IMR-90 (cell line): ENCODE measurements around the gene DMAC1. TPM values are rescaled to one million over a fixed set of nuclear protein-coding genes. Genes with fewer than 3 reads are reported as not detected.

Experiments
- ATAC-seq: fragments of 200-7000 bp; cut with Tn5 transposase; 2 replicates; pipeline ENCODE4 v1.9.1; 2020; ENCODE audit warnings: low read depth, mild to moderate bottlenecking, moderate library complexity
- Bru-seq: library from RNA; stranded (reverse); fragments of 400-500 nt; gene quantifications from one replicate; lab custom pipeline; 2021; lab: Mats Ljungman, UMichigan
- BruChase-seq, 2 experiments: library from RNA; stranded (reverse); fragments of 400-500 nt; gene quantifications; one replicate each; lab custom pipeline; 2021; lab: Mats Ljungman, UMichigan
- BruUV-seq: library from RNA; stranded (reverse); fragments of 400-500 nt; replicated peaks from 2 replicates; lab custom pipeline; 2021; lab: Mats Ljungman, UMichigan
- CTCF ChIA-PET: fragments of 300-600 bp; formaldehyde crosslinking; extraction: SDS; loops from one replicate; lab custom pipeline; 2021; ENCODE audit warnings: antibody characterized with exemption; lab: Yijun Ruan, JAX
- POLR2A ChIA-PET: fragments of 300-600 bp; sonication (Branson Sonifier 250); formaldehyde crosslinking; loops from one replicate; lab custom pipeline; 2022; ENCODE audit warnings: antibody characterized with exemption; ENCODE audit not compliant: unreplicated experiment; lab: Charles Lee
- DNase-seq: peaks from one replicate; pipeline ENCODE4 v3.0.0; 2013
- H2AFZ ChIP-seq: replicated peaks from 2 replicates; pipeline ENCODE3; 2013; ENCODE audit warnings: low read length, mild to moderate bottlenecking; ENCODE audit not compliant: poor library complexity
- H2AK5ac ChIP-seq: 2 replicates; pipeline ENCODE4 v1.6.1; 2013; ENCODE audit warnings: low read depth, low read length, inconsistent platforms
- H2AK9ac ChIP-seq: replicated peaks from 2 replicates; pipeline ENCODE3; 2013; ENCODE audit warnings: mild to moderate bottlenecking, low read depth, low read length, moderate library complexity; ENCODE audit not compliant: poor library complexity
- H2BK120ac ChIP-seq: 2 replicates; pipeline ENCODE4 v1.6.1; 2013; ENCODE audit warnings: low read depth, low read length, inconsistent platforms
- H2BK15ac ChIP-seq: 3 replicates; pipeline ENCODE4 v1.6.1; 2013; ENCODE audit warnings: low read depth, low read length, inconsistent platforms
- H2BK20ac ChIP-seq: 2 replicates; pipeline ENCODE4 v1.6.1; 2013; ENCODE audit warnings: low read depth, mild to moderate bottlenecking, inconsistent platforms, low read length, moderate library complexity
- H2BK5ac ChIP-seq: 2 replicates; pipeline ENCODE4 v1.6.1; 2013; ENCODE audit warnings: mild to moderate bottlenecking, low read depth, low read length, inconsistent platforms; ENCODE audit not compliant: poor library complexity, severe bottlenecking
- H3K14ac ChIP-seq: replicated peaks from 2 replicates; pipeline ENCODE4 v1.6.1; 2013; ENCODE audit warnings: low read depth, low read length, inconsistent platforms
- H3K18ac ChIP-seq: 2 replicates; pipeline ENCODE4 v1.6.1; 2013; ENCODE audit warnings: low read depth, low read length, control low read depth
- H3K23ac ChIP-seq: 2 replicates; pipeline ENCODE4 v1.6.1; 2013; ENCODE audit warnings: low read depth, low read length, inconsistent platforms
- H3K27ac ChIP-seq: 2 replicates; pipeline ENCODE4 v1.5.1; 2013; ENCODE audit warnings: mild to moderate bottlenecking, control low read depth, low read length; ENCODE audit not compliant: insufficient read depth
- H3K27me3 ChIP-seq: 2 replicates; pipeline ENCODE4 v1.6.1; 2013; ENCODE audit warnings: low read length; ENCODE audit not compliant: control insufficient read depth, insufficient read depth
- H3K36me3 ChIP-seq: 2 replicates; pipeline ENCODE4 v1.6.1; 2013; ENCODE audit warnings: low read length, mixed read lengths; ENCODE audit not compliant: control insufficient read depth, insufficient read depth
- H3K4ac ChIP-seq: 2 replicates; pipeline ENCODE4 v1.6.1; 2013; ENCODE audit warnings: low read depth, low read length, inconsistent platforms
- H3K4me1 ChIP-seq: 2 replicates; pipeline ENCODE4 v1.6.1; 2013; ENCODE audit warnings: low read length, mixed read lengths; ENCODE audit not compliant: control insufficient read depth, insufficient read depth
- H3K4me2 ChIP-seq: 2 replicates; pipeline ENCODE4 v1.6.1; 2013; ENCODE audit warnings: low read depth, mild to moderate bottlenecking, control low read depth, low read length, moderate library complexity
- H3K4me3 ChIP-seq: 2 replicates; pipeline ENCODE4 v1.5.1; 2013; ENCODE audit warnings: low read depth, mild to moderate bottlenecking, control low read depth, low read length, moderate library complexity; ENCODE audit not compliant: insufficient read depth
- H3K56ac ChIP-seq: 2 replicates; pipeline ENCODE4 v1.6.1; 2013; ENCODE audit warnings: low read length, inconsistent platforms; ENCODE audit not compliant: insufficient read depth; ENCODE audit errors: extremely low read depth
- H3K79me1 ChIP-seq, 2 experiments: 2 replicates each; pipeline ENCODE4 v1.6.1; 2013; ENCODE audit warnings: low read length in 2 of 2, inconsistent platforms in 1 of 2, low read depth in 1 of 2
- H3K9ac ChIP-seq: 2 replicates; pipeline ENCODE4 v1.6.1; 2013; ENCODE audit warnings: low read depth, low read length, control low read depth
- H3K9me1 ChIP-seq: 2 replicates; pipeline ENCODE4 v1.6.1; 2013; ENCODE audit warnings: low read length, inconsistent platforms; ENCODE audit not compliant: insufficient read depth
- H3K9me3 ChIP-seq: 2 replicates; pipeline ENCODE4 v1.6.1; 2013; ENCODE audit warnings: low read length; ENCODE audit not compliant: control insufficient read depth, insufficient read depth
- H4K20me1 ChIP-seq: 2 replicates; pipeline ENCODE4 v1.6.1; 2013; ENCODE audit warnings: low read length, inconsistent platforms; ENCODE audit not compliant: insufficient read depth
- H4K5ac ChIP-seq: 2 replicates; pipeline ENCODE4 v1.6.1; 2013; ENCODE audit warnings: mild to moderate bottlenecking, low read depth, low read length, control low read depth
- H4K8ac ChIP-seq, 2 experiments: 2 replicates each; pipeline ENCODE4 v1.6.1; 2013; ENCODE audit warnings: low read depth in 2 of 2, low read length in 2 of 2, control low read depth in 1 of 2, inconsistent platforms in 1 of 2
- H4K91ac ChIP-seq: 2 replicates; pipeline ENCODE4 v1.6.1; 2013; ENCODE audit warnings: low read depth, low read length, inconsistent platforms; ENCODE audit not compliant: insufficient read depth
- BHLHE40 ChIP-seq: fragments of 150-350 bp; IDR thresholded peaks from 2 replicates; pipeline ENCODE4 v1.6.1; 2016; ENCODE audit warnings: mild to moderate bottlenecking, low read depth, low read length
- CEBPB ChIP-seq: IDR thresholded peaks from 2 replicates; pipeline ENCODE4 v1.6.1; 2012; ENCODE audit warnings: low read depth, low read length, improper control_type of control experiment
- CHD1 ChIP-seq: IDR thresholded peaks from 2 replicates; pipeline ENCODE4 v1.6.1; 2012; ENCODE audit warnings: low read depth, low read length, improper control_type of control experiment
- FOS ChIP-seq: fragments of 150-350 bp; IDR thresholded peaks from 2 replicates; pipeline ENCODE4 v1.6.1; 2016; ENCODE audit warnings: low read depth, low read length
- MAFK ChIP-seq: IDR thresholded peaks from 2 replicates; pipeline ENCODE4 v1.6.1; 2012; ENCODE audit warnings: low read depth, low read length, improper control_type of control experiment
- MXI1 ChIP-seq: IDR thresholded peaks from 2 replicates; pipeline ENCODE4 v1.6.1; 2012; ENCODE audit warnings: low read depth, mild to moderate bottlenecking, low read length, moderate library complexity, borderline replicate concordance
- NFE2L2 ChIP-seq: fragments of 150-350 bp; IDR thresholded peaks from 2 replicates; pipeline ENCODE4 v1.6.1; 2016; ENCODE audit warnings: low read depth, mild to moderate bottlenecking, low read length
- POLR2A ChIP-seq: IDR thresholded peaks from 2 replicates; pipeline ENCODE4 v1.6.1; 2012; ENCODE audit warnings: mild to moderate bottlenecking, low read depth, low read length
- RAD21 ChIP-seq: IDR thresholded peaks from 2 replicates; pipeline ENCODE4 v1.6.1; 2012; ENCODE audit warnings: low read length, improper control_type of control experiment
- RCOR1 ChIP-seq: IDR thresholded peaks from 2 replicates; pipeline ENCODE4 v1.6.1; 2012; ENCODE audit warnings: mild to moderate bottlenecking, low read length, improper control_type of control experiment; ENCODE audit not compliant: insufficient replicate concordance
- RFX5 ChIP-seq: IDR thresholded peaks from 2 replicates; pipeline ENCODE4 v1.8.0; 2012; ENCODE audit warnings: low read depth, mild to moderate bottlenecking, low read length, moderate library complexity
- SMC3 ChIP-seq: fragments of 150-350 bp; IDR thresholded peaks from 2 replicates; pipeline ENCODE4 v1.6.1; 2016; ENCODE audit warnings: low read depth, mild to moderate bottlenecking, antibody characterized with exemption, low read length, moderate library complexity
- WGBS, 2 experiments: methylation state at CpG; one replicate each; pipeline versions ENCODE4 v1.1.5 to v1.1.7; 2013; ENCODE audit warnings: missing lambda C conversion rate in 2 of 2; ENCODE audit not compliant: insufficient read length in 1 of 2; ENCODE audit errors: extremely low coverage in 2 of 2; 5-methylcytosine and 5-hydroxymethylcytosine counted together
- dilution Hi-C: fragments of 300-500 bp; cut with HindIII; formaldehyde crosslinking; loops from one replicate; pipeline ENCODE4 v1.14.3; 2018; ENCODE audit warnings: low sequenced_read_pairs; ENCODE audit not compliant: unreplicated experiment
- in situ Hi-C: fragments of 300-500 bp; cut with MboI; formaldehyde crosslinking; loops from 3 replicates; pipeline ENCODE4 v1.14.3; 2019; ENCODE audit warnings: low sequenced_read_pairs, inconsistent platforms, mixed read lengths
- intact Hi-C: fragments of 100-400 bp; cut with micrococcal nuclease; formaldehyde crosslinking; loops from 2 replicates; pipeline ENCODE4 v1.10.0; 2022
- long read RNA-seq: library from polyadenylated mRNA; unstranded; transcript quantifications from one replicate; pipeline ENCODE4 v2.0.0, GENCODE V29; 2021; ENCODE audit not compliant: unreplicated experiment
- polyA plus RNA-seq, 3 experiments: library from polyadenylated mRNA; depleted of rRNA; stranded (reverse); fragments of >200 nt; gene quantifications; 2 replicates each; pipeline ENCODE4 v1.2.3, GENCODE V29; 2012; ENCODE audit warnings: low replicate concordance in 1 of 3
- total RNA-seq: library from RNA; depleted of rRNA; stranded (reverse); fragments of >200 nt; gene quantifications from 2 replicates; pipeline ENCODE4 v1.2.3, GENCODE V29; 2012; rRNA removed
- TF ChIP-seq, protein P1 (sequence below): fragments of 150-350 bp; IDR thresholded peaks from 2 replicates; pipeline ENCODE4 v1.6.1; 2017; ENCODE audit warnings: mild to moderate bottlenecking, antibody characterized with exemption, low read length, low read depth
- TF ChIP-seq, protein P2 (sequence below): fragments of 150-350 bp; IDR thresholded peaks from 2 replicates; pipeline ENCODE4 v1.6.1; 2016; ENCODE audit warnings: low read depth, mild to moderate bottlenecking, low read length, moderate library complexity, borderline replicate concordance

Gene DMAC1, protein sequence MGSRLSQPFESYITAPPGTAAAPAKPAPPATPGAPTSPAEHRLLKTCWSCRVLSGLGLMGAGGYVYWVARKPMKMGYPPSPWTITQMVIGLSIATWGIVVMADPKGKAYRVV
- total RNA-seq (8.1 and 9.4 TPM in 2 replicates), polyA plus RNA-seq (2012; rRNA removed) (14.5 and 19.5 TPM in 2 replicates), Bru-seq, nascent RNA (percentile 60 among the genes with signal in this experiment), BruChase-seq, experiment 1, labeled RNA remaining after a 6-hour chase (percentile 62 among the genes with signal in this experiment), BruChase-seq, experiment 2, labeled RNA remaining after a 2-hour chase (percentile 48 among the genes with signal in this experiment)
- 17.0 and 23.4 TPM in 2 replicates for polyA plus RNA-seq (2012; cell fraction: cytosol; rRNA removed)
- polyA plus RNA-seq (2012; cell fraction: nucleus; rRNA removed; ENCODE audit: low replicate concordance) = 4.4 and 5.5 TPM in 2 replicates
- long read RNA-seq, transcript DMAC1-201 (2 exons, 2,755 nt) = major isoform, 28 of 42 reads
- long read RNA-seq, partial matches to known transcripts = 8 of 42 reads
- long read RNA-seq, other reads (novel, unspliced or antisense) = 6 of 42 reads

DNA sequence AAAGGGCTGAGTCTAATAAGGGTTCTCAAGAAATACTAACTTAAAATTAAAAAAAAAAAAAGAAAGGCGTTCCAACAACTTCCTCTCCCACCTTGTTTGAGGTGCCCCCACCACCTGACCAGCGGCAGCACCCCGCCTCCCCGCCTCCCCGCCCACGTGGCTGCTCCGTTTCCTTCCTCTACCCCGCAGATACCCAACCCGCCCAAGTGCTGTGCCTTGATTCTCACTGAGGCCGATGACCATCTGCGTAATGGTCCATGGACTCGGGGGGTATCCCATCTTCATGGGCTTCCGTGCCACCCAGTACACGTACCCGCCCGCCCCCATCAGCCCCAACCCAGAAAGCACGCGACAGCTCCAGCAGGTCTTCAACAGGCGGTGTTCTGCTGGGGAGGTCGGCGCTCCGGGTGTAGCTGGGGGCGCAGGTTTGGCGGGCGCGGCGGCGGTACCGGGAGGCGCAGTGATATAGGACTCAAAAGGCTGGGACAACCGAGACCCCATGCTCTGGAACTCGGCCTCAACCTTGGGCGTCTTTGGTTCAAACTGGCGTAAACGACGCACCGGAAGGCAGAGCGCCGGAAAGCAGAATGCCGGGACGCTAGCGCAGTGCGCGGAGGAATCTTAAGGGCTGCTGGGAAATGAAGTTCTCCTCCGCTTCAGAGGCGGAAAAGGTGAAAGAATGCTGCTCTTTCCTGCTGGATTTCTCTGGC lies at the start of gene DMAC1:
TSS of gene DMAC1 (minus strand) at position 545 of the 710 bp plus-strand sequence. CDS start at position 501, 44 bp downstream.
- peak within 1 kb of the TSS; percentile 74 for H3K4ac ChIP-seq
- ChIA-PET POLR2A (interaction anchor here (0.6 kb wide), 2 partner anchors 14 to 732 kb away, joined by 4 to 7 read pairs; no protein-coding TSS in a partner anchor), CTCF (no interaction called here)
- H2AFZ ChIP-seq = peak within 1 kb of the TSS; percentile 98
- peak within 1 kb of the TSS; percentile 84 for H2AK9ac ChIP-seq
- in situ Hi-C loops (no loop called here), intact Hi-C loops (loop anchor here (10.0 kb wide), 1 partner anchor 745 kb away; no protein-coding TSS in a partner anchor), dilution Hi-C loops (no loop called here)
- no peak within 1 kb of the TSS for H2AK5ac ChIP-seq
- H3K36me3 ChIP-seq = peaks cover 9% of the 10 kb centered on the region
- peak within 1 kb of the TSS; percentile 82 to 87 for H4K8ac ChIP-seq
- peak within 1 kb of the TSS; percentile 37; the same call in 1 of the 2 replicates for H4K91ac ChIP-seq
- H3K4me1 ChIP-seq = peaks cover 4% of the 10 kb centered on the region; the same call in 1 of the 2 replicates
- no TSS peak for BruUV-seq
- WGBS, 2 experiments = 0% methylated on average over 27 of the region's 46 CpGs; no CpG with 5 or more reads in 1 of the 2 experiments
- H3K9me3 ChIP-seq = no peaks in the 10 kb centered on the region
- H4K20me1 ChIP-seq = no peaks in the 10 kb centered on the region
- no peak within 1 kb of the TSS; the same call in 1 of the 2 replicates for H3K56ac ChIP-seq
- H3K4me2 ChIP-seq = peak within 1 kb of the TSS; percentile 98
- H2BK5ac ChIP-seq = peak within 1 kb of the TSS; percentile 48
- no peaks in the 10 kb centered on the region for H3K9me1 ChIP-seq
- peak within 1 kb of the TSS; percentile 78 for H3K27ac ChIP-seq
- no peaks in the 10 kb centered on the region for H3K27me3 ChIP-seq
- 0 out of 2 replicates have a peak within 1 kb of the TSS, but pooled peaks have one; percentile 3 for H3K23ac ChIP-seq
- no peak within 1 kb of the TSS for H2BK20ac ChIP-seq
- H3K14ac ChIP-seq = peak within 1 kb of the TSS; percentile 53; the same call in 1 of the 2 replicates
- peak within 1 kb of the TSS; percentile 79 for H3K4me3 ChIP-seq
- H4K5ac ChIP-seq = peak within 1 kb of the TSS; percentile 87
- H3K79me1 ChIP-seq = peaks cover 6 to 7% of the 10 kb centered on the region in 2 experiments; a peak in 3 of 4 replicates
- H3K18ac ChIP-seq = peak within 1 kb of the TSS; percentile 47; the same call in 1 of the 2 replicates
- DNase-seq = peak; percentile 84
- no peak within 1 kb of the TSS; the same call in 1 of the 2 replicates for H2BK120ac ChIP-seq
- no peak within 1 kb of the TSS for H2BK15ac ChIP-seq
- peak; percentile 99 for ATAC-seq
- peak within 1 kb of the TSS; percentile 86 for H3K9ac ChIP-seq
- TF ChIP-seq FOS = no peak
- TF ChIP-seq, protein P1, sequence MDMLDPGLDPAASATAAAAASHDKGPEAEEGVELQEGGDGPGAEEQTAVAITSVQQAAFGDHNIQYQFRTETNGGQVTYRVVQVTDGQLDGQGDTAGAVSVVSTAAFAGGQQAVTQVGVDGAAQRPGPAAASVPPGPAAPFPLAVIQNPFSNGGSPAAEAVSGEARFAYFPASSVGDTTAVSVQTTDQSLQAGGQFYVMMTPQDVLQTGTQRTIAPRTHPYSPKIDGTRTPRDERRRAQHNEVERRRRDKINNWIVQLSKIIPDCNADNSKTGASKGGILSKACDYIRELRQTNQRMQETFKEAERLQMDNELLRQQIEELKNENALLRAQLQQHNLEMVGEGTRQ = peak; percentile 70; the same call in 1 of the 2 replicates
- TF ChIP-seq NFE2L2 = no peak
- TF ChIP-seq RFX5 = no peak
- no peak for TF ChIP-seq CHD1
- no peak for TF ChIP-seq RCOR1
- no peak for TF ChIP-seq CEBPB
- no peak for TF ChIP-seq RAD21
- TF ChIP-seq, protein P2, sequence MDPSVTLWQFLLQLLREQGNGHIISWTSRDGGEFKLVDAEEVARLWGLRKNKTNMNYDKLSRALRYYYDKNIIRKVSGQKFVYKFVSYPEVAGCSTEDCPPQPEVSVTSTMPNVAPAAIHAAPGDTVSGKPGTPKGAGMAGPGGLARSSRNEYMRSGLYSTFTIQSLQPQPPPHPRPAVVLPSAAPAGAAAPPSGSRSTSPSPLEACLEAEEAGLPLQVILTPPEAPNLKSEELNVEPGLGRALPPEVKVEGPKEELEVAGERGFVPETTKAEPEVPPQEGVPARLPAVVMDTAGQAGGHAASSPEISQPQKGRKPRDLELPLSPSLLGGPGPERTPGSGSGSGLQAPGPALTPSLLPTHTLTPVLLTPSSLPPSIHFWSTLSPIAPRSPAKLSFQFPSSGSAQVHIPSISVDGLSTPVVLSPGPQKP = no peak
- TF ChIP-seq MAFK = no peak
- no peak for TF ChIP-seq BHLHE40
- TF ChIP-seq SMC3 = no peak
- peak; percentile 53; the same call in 1 of the 2 replicates for TF ChIP-seq POLR2A
- peak; percentile 74; the same call in 1 of the 2 replicates for TF ChIP-seq MXI1
